ENCODE results near the gene HOXA3. TPM values are rescaled to one million over a fixed set of nuclear protein-coding genes. Genes with fewer than 3 reads are reported as not detected.

The HOXA3 gene
- total and polyA plus RNA-seq, 7 donors, result 3.9 to 20.8 (median 10.3) TPM

- no peak for DNase-seq
- TF ChIP-seq POLR2AphosphoS5 (IDR thresholded peaks at IDR 0.05) (no peak), CTCF (IDR thresholded peaks at IDR 0.05) (no peak), POLR2A (IDR thresholded peaks at IDR 0.05) (no peak), EP300 (IDR thresholded peaks at IDR 0.05) (no peak)
- Histone ChIP-seq H3K4me1 (peaks cover 0 to 87% (median 49%) of the 10 kb centered on the region in 4 donors), H3K36me3 (no peaks in the 10 kb centered on the region), H3K9me3 (no peaks in the 10 kb centered on the region), H3K4me3 (peak overlapping the region in 2 of 4 donors; percentile 72 to 76), H3K27me3 (peaks cover 0 to 20% (median 0%) of the 10 kb centered on the region in 3 donors), H3K27ac (peak overlapping the region in 3 of 4 donors; percentile 97 to 98 (median 98))
- 10 to 42% methylated on average over 7 of the region's 7 CpGs for WGBS, 2 donors
- intact Hi-C loops (cut with DNase I), result loop anchor here (10.0 kb wide), 1 partner anchor 985 kb away; no protein-coding TSS in a partner anchor
Observed at GRCh38 chr7:27189997-27190748, 37.8 kb upstream of the HOXA3 start.

- peak in 1 of 2 donors; percentile 62 for TF ChIP-seq POLR2A (IDR thresholded peaks at IDR 0.05)
- no peak for TF ChIP-seq EP300 (IDR thresholded peaks at IDR 0.05)
- TF ChIP-seq POLR2AphosphoS5 (IDR thresholded peaks at IDR 0.05), result peak; percentile 53 to 63 (median 56)
- H3K36me3 ChIP-seq, result no peaks in the 10 kb centered on the region
- H3K4me3 ChIP-seq, result peak overlapping the region; percentile 71 to 76 (median 72)
- 5 to 18% methylated on average over 22 of the region's 22 CpGs for WGBS, 2 donors
- peaks cover 0 to 25% (median 0%) of the 10 kb centered on the region in 3 donors for H3K27me3 ChIP-seq
- H3K4me1 ChIP-seq, result peaks cover 0 to 87% (median 46%) of the 10 kb centered on the region in 4 donors
- H3K27ac ChIP-seq, result peak overlapping the region in 3 of 4 donors; percentile 97 to 98 (median 98)
- H3K9me3 ChIP-seq, result no peaks in the 10 kb centered on the region
- intact Hi-C loops (cut with DNase I), result no loop called here
- DNase-seq, result peak; percentile 87
Observed at GRCh38 chr7:27189295-27189996, 37.1 kb upstream of the HOXA3 start.

- Histone ChIP-seq H3K36me3 (no peaks in the 10 kb centered on the region), H3K4me3 (peak overlapping the region; percentile 71 to 76 (median 72)), H3K4me1 (peaks cover 3 to 80% (median 45%) of the 10 kb centered on the region in 4 donors), H3K27ac (peak overlapping the region in 3 of 4 donors; percentile 97 to 98 (median 98)), H3K27me3 (peaks cover 0 to 24% (median 0%) of the 10 kb centered on the region in 3 donors), H3K9me3 (no peaks in the 10 kb centered on the region)
- intact Hi-C loops (cut with DNase I), result no loop called here
- 2 to 6% methylated on average over 49 of the region's 49 CpGs for WGBS, 2 donors
- TF ChIP-seq POLR2AphosphoS5 (IDR thresholded peaks at IDR 0.05) (peak in 3 of 4 donors; percentile 26 to 60 (median 38)), EP300 (IDR thresholded peaks at IDR 0.05) (no peak)
- DNase-seq, result peak; percentile 88
Observed at GRCh38 chr7:27188386-27189294, 36.3 kb upstream of the HOXA3 start.

GRCh38 chr7:27187475-27188385 lies 35.3 kb upstream of the HOXA3 start:
- Histone ChIP-seq H3K4me3 (peak overlapping the region; percentile 71 to 76 (median 72)), H3K36me3 (no peaks in the 10 kb centered on the region), H3K27ac (peak overlapping the region in 3 of 4 donors; percentile 97 to 98 (median 98)), H3K4me1 (peaks cover 3 to 80% (median 47%) of the 10 kb centered on the region in 4 donors), H3K9me3 (no peaks in the 10 kb centered on the region), H3K27me3 (peaks cover 0 to 20% (median 0%) of the 10 kb centered on the region in 3 donors)
- TF ChIP-seq EP300 (IDR thresholded peaks at IDR 0.05) (no peak), POLR2A (IDR thresholded peaks at IDR 0.05) (no peak), POLR2AphosphoS5 (IDR thresholded peaks at IDR 0.05) (no peak), CTCF (IDR thresholded peaks at IDR 0.05) (no peak)
- peak; percentile 67 for DNase-seq
- 1 to 8% methylated on average over 46 of the region's 46 CpGs for WGBS, 2 donors
- intact Hi-C loops (cut with DNase I), result no loop called here
